NCI-H2081 treated with DMSO at 0.1 percent for 48 hours (cell line): ENCODE data around the gene CNTNAP2.

Experiments
- DNase-seq: peaks from one replicate; lab custom pipeline; 2025; lab: John Stamatoyannopoulos, UW

CNTNAP2 gene

DNA sequence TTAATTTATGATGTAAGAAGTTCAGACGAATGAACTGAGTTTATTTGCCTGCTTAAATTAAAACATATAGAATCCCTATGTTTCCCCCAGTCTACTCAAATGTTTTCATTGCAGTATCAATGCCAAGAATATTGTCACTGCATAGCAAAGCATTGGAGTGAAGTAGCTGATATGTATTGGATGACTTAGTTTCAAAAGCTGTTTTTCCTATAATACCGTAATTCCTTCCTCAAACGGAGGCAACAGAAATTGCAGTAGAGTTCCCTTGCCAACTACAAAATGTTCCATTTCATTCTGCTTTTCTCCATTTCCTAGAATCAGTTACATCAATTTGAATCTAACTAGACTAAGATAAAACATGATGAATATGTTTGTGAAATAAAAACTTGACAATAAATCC is 174.1 kb downstream of the CNTNAP2 start:
- DNase-seq: no peak

DNA sequence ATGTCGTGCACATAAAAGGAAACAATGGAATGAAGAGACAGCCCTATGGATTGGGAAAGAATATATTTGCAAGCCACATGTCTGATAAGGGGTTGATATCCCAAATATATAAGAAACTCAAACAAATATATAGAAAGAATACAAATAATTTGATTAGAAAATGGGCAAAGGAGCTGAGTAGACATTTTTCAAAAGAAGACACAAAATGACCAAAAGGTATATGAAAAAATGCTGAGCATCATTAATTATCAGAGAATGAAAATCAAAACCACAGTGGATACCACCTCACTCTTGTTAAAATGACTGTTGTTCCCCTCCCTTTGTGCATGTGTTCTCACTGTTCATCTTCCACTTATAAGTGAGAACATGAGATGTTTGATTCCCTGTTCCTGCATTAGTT is 175.3 kb downstream of the CNTNAP2 start:
- DNase-seq: no peak

DNA sequence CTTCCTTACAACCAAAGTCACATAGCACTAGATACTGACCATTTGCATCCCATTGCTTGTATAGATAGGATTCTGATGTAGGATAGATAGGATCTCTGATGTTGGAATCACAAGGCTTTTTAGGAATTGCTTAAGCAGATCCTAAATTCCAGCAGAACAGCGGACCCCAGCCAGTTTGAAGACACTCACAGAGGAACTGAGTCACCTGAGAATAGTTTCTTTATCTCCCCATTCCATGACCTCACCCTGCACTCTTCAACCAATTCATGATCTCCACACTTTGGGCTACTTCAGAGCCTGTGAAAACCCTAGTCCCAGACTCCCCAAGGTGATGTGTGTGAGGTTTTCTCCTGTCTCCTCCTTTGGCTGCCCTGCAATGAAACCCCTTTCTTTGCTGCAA is 179.4 kb downstream of the CNTNAP2 start:
- no peak for DNase-seq

DNA sequence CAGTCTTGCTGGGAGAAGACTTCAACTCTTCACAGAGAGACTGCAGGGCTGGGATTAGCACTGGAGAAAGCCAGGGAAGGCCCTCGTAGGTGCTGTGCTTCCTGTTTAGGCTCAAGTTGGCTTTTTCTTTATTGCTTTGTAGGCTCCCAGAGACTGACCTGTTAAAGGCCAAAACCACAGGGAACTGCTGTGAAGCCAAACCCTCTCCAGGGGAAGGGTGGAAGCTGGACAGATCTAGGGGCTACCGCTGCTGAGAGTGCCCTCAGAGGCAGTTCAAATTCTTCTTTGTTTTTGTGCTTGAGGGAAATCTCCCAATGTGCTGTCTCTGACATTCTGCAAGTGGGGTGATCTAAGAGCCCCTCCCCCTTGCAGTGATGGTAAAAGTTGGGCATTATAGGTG is 198.4 kb downstream of the CNTNAP2 start:
- no peak for DNase-seq

DNA sequence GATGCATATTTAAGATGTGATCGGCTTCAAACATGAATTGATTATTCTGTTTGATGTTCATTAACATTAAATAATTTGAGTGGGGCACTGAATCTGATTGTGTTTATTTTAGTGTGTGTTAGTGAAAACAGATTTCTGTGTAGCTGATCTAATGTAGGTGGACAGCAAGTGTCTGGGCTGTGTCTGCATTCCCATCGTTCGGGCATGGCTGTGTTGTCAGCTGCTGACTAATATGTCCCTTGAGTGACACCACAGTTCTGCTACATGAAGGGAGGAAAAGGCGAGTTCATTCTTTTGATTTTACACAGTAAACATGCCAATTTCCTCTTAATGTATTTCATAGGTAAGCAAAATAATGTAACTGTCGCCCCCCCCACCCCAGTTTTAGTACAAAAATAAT is 203.0 kb downstream of the CNTNAP2 start:
- no peak for DNase-seq

DNA sequence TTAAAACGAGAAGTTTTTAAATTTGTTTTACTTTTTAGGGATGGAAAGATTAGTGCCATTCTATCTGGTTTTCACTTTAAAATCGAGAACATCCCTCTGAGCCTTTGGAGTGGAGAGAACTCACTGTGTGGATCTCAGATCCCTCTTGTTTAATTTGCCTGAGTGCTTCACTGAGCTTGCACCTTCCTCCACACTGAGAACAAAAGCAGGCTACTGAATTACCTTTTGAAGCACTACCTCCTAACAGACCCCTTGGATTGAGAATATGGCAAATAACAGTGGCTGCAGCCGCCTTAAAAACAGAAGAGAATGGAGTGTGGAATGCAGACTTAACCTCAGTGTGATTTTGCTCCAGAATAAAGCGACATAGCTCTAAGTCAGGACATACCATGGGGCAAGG is 204.7 kb downstream of the CNTNAP2 start:
- no peak for DNase-seq

DNA sequence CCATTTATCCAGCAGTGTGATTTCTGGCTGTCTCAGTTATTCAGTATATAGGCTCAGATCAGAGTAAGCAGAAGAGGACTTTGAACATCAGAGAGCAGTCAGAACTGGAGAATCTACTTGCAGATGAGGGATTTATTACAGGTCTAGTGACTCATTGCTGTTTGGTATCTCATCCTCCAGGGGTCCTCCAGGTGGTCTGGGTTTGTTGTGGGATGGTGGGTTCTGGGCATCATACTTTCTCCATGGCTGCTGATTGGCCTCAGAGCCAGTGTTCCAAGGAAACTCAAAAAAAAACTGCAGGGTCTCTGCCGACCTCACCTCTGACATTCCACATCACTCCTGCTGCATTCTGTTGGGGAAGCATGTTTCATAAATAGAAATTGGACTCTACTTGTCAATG is 214.8 kb downstream of the CNTNAP2 start:
- no peak for DNase-seq

DNA sequence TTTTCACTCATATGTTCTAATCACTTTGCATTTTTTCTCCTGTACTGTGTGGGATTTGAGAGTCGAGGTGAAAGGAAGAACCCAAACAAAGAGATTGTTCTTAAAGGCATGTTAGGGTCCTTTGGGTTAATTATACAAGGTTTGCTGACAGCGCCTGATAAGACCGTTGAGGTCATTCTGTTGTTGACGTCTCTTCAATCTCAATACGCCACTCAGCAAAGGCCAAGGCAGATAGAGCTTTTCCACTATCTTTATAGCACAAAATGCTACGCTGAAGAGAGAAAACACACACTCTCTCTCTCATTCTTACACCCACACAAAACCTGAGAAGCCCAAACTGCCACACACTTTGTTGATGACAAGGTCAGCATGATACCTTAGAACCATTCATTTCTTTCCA is 228.7 kb downstream of the CNTNAP2 start:
- no peak for DNase-seq

DNA sequence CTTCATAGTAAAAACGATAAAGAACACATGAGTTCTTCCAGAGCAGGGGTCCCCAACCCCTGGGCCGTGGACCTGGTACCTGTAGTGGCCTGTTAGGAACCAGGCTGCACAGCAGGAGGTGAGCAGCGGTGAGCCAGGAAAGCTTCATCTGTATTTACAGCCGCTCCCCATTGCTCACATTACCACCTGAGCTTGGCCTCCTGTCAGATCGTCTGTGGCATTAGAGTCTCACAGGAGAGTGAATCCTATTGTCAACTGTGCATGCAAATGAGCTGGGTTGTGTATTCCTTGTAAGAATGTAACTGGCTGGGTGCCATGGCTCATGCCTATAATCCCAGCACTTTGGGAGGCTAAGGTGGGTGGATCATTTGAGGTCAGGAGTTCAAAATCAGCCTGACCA is 229.5 kb downstream of the CNTNAP2 start:
- DNase-seq: no peak

DNA sequence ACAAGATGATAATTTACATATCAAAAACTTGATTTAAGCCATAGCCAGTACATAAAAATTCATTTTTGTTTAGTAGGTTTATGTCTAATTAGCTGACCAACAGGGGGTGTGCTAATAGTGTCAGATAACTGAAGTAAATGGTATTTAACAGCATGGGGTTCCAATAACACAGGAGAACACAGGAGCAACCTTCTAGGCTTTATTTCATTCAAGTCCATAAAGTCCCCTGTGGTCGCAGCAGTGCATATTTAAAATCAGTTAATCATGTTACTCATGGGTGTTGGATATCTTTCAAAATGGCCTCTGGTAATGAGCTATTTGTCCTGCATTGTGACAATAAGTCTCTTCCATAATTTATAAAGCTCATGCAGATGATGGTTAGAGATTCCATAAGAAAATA is 238.6 kb downstream of the CNTNAP2 start:
- no peak for DNase-seq

DNA sequence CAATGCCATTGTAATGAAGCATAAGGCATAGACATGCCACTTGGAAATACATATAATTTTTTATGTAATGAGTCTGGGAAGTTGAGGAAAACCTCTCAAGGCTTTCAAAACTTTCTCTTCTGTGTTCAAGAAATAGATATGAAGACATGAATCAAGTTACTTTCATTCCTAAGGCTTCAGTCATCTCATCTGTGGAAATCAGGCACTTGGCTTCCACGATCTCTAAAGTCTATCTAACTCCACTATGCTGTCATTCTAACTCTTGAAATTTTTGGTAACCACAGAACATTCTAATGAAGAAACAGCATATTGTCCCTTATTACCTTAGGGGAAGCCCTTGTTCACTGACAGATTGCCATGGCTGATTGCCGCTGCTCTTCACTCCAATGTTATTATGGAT is 242.6 kb downstream of the CNTNAP2 start:
- no peak for DNase-seq

DNA sequence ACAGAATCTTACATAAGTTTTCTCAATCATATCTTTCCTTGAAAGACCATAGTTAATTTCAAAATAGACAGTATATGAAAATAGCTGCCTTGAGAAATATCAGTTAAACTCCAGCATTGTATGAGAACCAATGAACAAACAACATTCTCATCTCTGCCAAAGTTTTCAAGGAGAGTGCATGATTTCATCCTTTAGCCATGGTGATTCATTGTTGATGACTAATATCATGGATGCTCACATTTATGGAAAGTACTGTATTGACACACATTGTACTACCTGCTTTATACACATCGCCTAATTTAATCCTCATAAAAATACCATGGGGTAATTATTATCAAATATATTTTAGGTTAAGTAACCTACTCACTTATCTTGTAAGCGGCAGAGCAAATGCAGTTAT is 250.3 kb downstream of the CNTNAP2 start:
- DNase-seq: no peak

DNA sequence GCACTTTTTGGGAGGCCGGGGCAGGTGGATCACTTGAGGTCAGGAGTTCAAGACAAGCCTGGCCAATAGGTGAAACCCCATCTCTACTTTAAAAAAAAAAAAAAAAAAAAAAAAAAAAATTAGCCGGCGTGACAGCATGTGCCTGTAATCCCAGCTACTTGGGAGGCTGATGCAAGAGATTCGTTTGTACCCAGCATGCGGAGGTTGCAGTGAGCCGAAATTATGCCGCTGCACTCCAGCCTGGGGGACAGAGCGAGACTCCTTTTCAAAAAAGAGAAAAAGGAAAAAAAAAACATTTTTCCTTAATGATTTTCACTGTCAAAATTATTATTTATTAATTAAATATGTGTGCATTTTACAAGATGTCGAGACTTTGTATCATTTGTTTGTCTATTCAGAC is 253.6 kb downstream of the CNTNAP2 start:
- no peak for DNase-seq

DNA sequence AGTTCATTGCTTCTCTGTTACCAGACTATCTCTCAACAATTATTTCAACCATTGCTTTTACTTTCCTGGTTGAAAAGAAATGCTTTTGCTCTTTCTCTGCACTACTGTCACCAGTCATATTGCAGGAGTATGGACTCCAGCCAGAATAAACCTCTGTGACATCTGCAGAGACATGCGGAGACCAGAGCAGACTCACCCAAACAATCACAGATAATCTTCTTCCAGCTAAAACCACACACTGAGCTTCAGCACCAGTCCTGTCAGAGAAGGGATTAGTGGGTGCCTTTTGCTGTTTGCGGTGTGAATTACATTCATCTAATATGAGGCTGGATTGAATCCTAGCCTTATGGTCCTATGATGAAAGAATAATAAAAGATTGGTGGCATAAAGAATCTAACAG is 258.6 kb downstream of the CNTNAP2 start:
- DNase-seq: no peak

DNA sequence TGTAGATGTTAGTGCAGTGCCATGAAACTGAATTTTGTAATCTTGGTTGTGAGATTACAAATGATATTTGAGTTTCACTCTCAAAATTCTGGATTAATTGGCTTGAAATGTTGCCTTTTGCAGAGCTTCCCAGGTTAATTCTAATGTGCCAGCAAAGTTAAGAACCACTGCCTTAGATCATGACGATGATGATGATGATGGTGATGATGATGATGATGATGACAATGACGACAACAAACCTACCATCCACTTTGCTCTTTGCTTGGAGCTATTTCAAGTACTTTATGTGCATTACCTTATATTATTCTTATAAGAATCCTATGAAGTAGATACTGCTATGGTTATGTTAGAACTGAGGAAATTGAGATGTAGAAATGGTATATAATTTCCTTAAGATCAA is 261.6 kb downstream of the CNTNAP2 start:
- DNase-seq: no peak

DNA sequence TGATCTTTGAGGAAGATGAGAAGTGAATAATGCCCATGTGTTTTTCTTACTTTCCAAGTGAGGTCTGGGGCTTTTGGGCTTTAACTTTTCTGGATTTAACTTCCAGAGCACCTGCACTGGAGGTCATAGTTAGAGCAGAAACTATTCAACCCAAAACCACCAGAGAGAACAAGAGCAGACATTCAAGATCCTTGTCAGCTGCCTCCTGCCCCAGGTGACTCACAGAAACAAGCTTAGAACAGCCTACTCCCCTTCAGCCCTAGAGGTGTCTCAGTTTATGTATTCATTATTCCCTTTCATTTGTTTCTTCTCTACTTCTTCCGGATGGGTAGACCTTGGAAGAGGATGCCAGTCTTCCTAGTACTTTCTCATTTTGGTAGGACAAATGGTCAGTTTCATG is 270.5 kb downstream of the CNTNAP2 start:
- DNase-seq: no peak

DNA sequence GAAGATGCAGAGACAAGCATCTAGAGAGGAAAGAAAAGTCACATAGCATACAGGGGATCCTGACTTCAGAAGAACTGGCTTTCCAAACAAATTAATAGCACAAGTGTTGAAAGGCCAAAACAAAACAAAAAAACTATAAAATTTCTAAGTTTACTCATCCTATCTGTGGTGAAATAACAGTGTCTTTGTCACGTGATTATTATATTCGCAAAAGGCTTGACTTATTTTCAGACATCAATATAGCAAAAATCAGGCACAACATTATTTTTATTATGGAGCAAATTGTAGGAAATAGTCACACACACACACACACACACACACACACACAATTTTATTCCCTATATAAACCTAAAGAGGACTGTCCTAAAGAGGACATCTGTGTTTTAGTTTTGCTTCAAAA is 272.3 kb downstream of the CNTNAP2 start:
- DNase-seq: no peak

DNA sequence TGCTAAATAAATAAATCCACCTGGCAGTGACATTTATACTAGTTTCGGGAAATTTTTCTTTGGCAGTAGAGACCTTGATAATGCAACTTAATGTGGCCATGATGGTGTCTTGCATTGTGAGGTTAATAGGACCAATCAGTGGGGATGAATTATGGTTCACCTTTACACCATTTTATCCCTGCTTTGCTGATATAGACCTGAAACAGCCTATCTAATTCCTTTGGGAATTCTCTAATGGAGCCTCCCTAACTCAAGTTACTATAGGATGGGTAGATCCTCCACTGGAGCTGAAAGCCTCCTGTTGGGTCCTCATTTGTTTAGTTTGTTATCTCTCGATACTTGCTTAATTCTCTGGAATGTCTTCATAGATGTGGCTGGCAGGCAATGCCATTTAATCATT is 276.7 kb downstream of the CNTNAP2 start:
- DNase-seq: no peak

DNA sequence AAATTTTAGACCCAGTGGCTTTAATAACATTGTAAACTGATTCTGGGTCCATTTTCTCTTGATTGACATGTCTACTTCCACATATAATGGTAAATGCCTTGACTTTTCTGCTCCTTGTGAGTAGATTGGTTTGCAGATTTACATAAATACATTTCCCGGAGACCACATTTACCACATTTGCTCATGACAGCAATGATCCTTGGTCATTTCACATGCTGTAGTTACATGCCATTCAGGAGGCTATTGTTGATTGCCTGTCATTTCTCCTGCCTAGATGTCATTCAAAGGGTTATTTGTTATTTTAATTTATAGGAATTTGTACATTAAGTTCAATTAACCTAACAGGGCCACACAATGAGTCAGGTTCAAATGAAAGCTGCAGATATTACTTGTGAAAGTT is 280.5 kb downstream of the CNTNAP2 start:
- DNase-seq: no peak

DNA sequence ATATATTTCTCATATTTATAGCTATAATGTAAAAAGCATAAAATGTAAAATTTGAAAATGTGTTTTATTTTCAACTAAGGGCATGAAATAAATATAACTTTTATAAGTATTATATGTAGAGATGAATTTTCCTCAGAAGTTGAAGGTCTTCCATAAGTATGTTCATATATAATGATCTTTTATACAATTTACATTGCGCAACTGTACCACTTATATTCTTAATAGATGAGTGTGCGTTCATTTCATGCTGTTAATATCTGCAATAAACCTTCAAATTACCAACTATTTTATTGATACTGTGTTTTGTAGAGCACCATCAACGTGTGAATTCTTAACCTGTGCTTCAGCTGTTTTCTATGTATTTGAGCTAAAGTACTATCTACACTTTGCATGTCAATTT is 285.3 kb downstream of the CNTNAP2 start:
- DNase-seq: no peak

DNA sequence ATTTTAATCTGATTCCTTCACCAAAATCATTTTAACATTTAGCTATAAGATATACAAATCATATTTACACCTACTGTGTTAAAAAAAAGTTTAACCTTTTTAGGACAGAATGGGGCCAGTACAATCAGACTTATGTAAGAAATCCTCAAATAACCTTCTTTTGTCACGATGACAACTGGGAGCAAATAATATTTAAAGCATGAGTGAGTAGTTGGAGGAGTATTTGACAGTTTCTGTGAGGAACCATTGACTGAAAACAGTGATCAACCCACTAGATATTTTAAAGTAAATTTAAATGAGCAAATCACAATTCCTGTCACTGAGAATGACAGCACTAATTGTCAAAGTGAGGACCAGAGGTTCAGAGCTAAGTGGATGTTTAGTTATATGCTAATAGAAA is 289.1 kb downstream of the CNTNAP2 start:
- no peak for DNase-seq

DNA sequence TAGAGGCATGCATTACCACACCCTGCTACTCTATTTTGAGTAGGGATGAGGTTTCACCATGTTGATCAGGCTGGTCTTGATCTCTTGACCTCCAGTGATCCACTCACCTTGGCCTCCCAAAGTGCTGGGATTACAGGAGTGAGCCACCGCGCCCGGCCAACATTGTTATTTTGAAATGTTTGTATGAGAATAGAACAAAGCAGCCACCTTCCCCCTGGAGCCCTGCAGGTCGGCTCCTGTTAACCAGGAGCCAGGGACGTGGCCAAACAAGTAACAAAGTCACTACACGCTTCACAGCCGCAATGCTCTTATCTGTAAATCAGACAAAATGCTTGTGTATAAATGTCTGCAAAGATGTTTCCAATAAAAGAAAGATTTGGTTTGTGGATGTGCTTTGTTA is 295.4 kb downstream of the CNTNAP2 start:
- no peak for DNase-seq

DNA sequence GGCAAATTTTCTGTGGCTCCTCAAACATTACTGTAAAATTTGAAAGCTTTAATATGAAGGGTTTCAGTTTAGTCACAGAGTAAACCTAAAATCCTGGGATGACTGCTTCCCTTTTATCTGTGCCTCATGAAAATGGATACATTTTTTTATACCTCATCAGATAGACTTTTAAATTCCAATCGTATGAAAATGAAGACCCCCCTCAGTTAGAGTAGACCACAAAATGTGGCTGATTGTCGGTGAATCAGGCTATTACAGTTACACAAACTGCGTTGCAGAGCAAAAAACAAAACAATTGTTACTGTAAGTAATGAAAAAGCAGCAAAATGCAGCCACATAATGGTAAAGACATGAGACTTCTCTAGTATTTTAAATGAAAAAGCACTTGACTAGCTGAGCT is 296.2 kb downstream of the CNTNAP2 start:
- no peak for DNase-seq

DNA sequence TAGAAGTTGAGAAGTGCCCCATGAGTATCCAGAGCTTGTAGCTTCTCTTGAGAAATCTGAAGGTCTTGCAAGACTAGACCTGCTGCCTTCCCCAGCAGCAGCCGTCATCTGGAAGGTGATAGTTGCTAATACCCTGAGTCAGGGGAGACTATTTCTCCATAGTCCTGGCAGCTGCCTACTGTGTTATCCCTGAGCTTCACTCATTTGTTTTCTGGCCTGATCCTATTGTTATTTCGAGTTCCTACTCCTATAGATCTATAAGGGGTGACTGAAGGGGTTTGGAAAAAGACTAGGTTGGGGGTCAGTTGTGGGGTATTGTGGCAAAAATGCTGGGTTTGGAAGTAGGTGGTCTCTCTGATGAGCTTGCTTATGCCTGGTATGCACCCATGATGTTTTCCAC is 297.8 kb downstream of the CNTNAP2 start:
- no peak for DNase-seq

DNA sequence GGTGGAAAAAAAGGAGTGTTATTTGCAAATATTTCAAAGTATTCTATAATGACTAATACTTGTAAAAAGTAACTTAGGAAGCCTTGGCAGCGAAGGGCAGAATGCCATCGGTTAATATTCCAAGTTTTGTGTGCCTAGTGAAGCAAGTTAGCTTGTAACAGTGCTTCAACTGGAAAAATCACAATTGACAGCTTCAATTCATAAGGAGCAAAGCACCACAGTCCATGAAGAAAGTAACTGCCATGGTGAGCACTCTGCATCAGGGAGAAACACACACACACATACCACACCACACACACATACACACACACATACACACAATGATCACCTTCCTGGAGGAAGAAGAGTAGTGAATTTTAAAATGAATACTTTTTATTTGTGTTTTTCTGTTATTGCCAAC is 298.3 kb downstream of the CNTNAP2 start:
- DNase-seq: no peak
